PC-9 (cell line): ENCODE results near the gene GAA. TPM values are rescaled to one million over a fixed set of nuclear protein-coding genes. Genes with fewer than 3 reads are reported as not detected.

ENCODE experiments used
- BruUV-seq: library from RNA; stranded (reverse); fragments of 400-500 nt; replicated peaks from 2 replicates; lab custom pipeline; 2021; lab: Mats Ljungman, UMichigan
- CTCF ChIA-PET: fragments of 300-600 bp; sonication (Branson Sonifier 250); formaldehyde crosslinking; loops from one replicate; lab custom pipeline; 2022; ENCODE audit warnings: antibody characterized with exemption; lab: Charles Lee
- POLR2A ChIA-PET: fragments of 300-600 bp; sonication (Branson Sonifier 250); formaldehyde crosslinking; loops from one replicate; lab custom pipeline; 2022; ENCODE audit warnings: antibody characterized with exemption; ENCODE audit not compliant: unreplicated experiment; lab: Charles Lee
- DNase-seq, 2 experiments: peaks; one replicate each; pipeline versions ENCODE4 v3.0.0 to v3.0.0-alpha.2; 2015 to 2022; ENCODE audit warnings: mixed read lengths in 1 of 2
- H2AFZ ChIP-seq: fragments of 200-600 bp; sonication (generic); 2 replicates; pipeline ENCODE4 v1.8.1; 2017; ENCODE audit warnings: antibody characterized with exemption
- H3F3A ChIP-seq: fragments of 200-600 bp; sonication (generic); 2 replicates; pipeline ENCODE4 v1.8.1; 2017; ENCODE audit warnings: antibody characterized with exemption, mild to moderate bottlenecking, low read depth; ENCODE audit not compliant: insufficient read depth
- H3K27ac ChIP-seq: fragments of 200-600 bp; sonication (generic); 2 replicates; pipeline ENCODE4 v1.6.1; 2016; ENCODE audit warnings: mixed run types
- H3K27me3 ChIP-seq: fragments of 200-600 bp; sonication (generic); 2 replicates; pipeline ENCODE4 v1.6.1; 2016; ENCODE audit warnings: low read depth, mixed run types; ENCODE audit not compliant: insufficient read depth
- H3K36me3 ChIP-seq: fragments of 200-600 bp; sonication (generic); 2 replicates; pipeline ENCODE4 v1.6.1; 2016; ENCODE audit warnings: low read depth, mixed run types
- H3K4me1 ChIP-seq: fragments of 200-600 bp; sonication (generic); replicated peaks from 2 replicates; pipeline ENCODE4 v1.6.1; 2016; ENCODE audit warnings: mixed run types; ENCODE audit not compliant: insufficient read depth
- H3K4me2 ChIP-seq: fragments of 200-600 bp; sonication (generic); 2 replicates; pipeline ENCODE4 v1.6.1; 2017; ENCODE audit warnings: mixed run types
- H3K4me3 ChIP-seq: fragments of 200-600 bp; sonication (generic); 2 replicates; pipeline ENCODE4 v1.6.1; 2016; ENCODE audit warnings: mixed run types
- H3K79me2 ChIP-seq: fragments of 200-600 bp; sonication (generic); 2 replicates; pipeline ENCODE4 v1.6.1; 2017; ENCODE audit warnings: low read depth, mixed run types
- H3K9me2 ChIP-seq: fragments of 200-600 bp; sonication (generic); 2 replicates; pipeline ENCODE4 v1.8.1; 2017; ENCODE audit warnings: mild to moderate bottlenecking; ENCODE audit not compliant: insufficient read depth
- H3K9me3 ChIP-seq: fragments of 200-600 bp; sonication (generic); 2 replicates; pipeline ENCODE4 v1.8.1; 2016; ENCODE audit warnings: low read depth; ENCODE audit not compliant: insufficient read depth
- H4K20me1 ChIP-seq: fragments of 200-600 bp; sonication (generic); 2 replicates; pipeline ENCODE4 v1.8.1; 2017; ENCODE audit not compliant: insufficient read depth
- EZH2 ChIP-seq: fragments of 200-600 bp; sonication (generic); IDR thresholded peaks from 2 replicates; pipeline ENCODE4 v1.8.0; 2017; ENCODE audit warnings: antibody characterized with exemption, low read depth
- intact Hi-C: fragments of 100-400 bp; cut with micrococcal nuclease; formaldehyde crosslinking; loops from one replicate; pipeline ENCODE4 v1.10.0; 2022; ENCODE audit not compliant: unreplicated experiment
- total RNA-seq: library from RNA; stranded (reverse); gene quantifications from 2 replicates; pipeline ENCODE4 v1.2.3, GENCODE V29; 2021
- TF ChIP-seq, protein P1 (sequence below): fragments of 200-600 bp; sonication (generic); conservative IDR thresholded peaks from 2 replicates; pipeline ENCODE4 v1.6.1; 2017; ENCODE audit warnings: mixed run types, antibody characterized with exemption, mild to moderate bottlenecking, moderate library complexity

The GAA gene
- total RNA-seq, 1 experiment from 2014 or later = 86.9 TPM

- Histone ChIP-seq H3K36me3 (no peaks in the 10 kb centered on the region), H2AFZ (no peak overlapping the region), H3K4me1 (no peaks in the 10 kb centered on the region), H3K4me2 (no peak overlapping the region), H3K27ac (no peak overlapping the region), H3K79me2 (no peaks in the 10 kb centered on the region), H3K9me3 (no peaks in the 10 kb centered on the region), H3K27me3 (no peaks in the 10 kb centered on the region; the same call in 1 of the 2 replicates), H3F3A (no peaks in the 10 kb centered on the region), H3K4me3 (no peak overlapping the region), H3K9me2 (no peaks in the 10 kb centered on the region), H4K20me1 (no peaks in the 10 kb centered on the region)
- DNase-seq = no peak
- BruUV-seq = no TSS peak
- POLR2A ChIA-PET = interaction anchor here (0.7 kb wide), 1 partner anchor 1055 kb away, joined by 4 read pairs; no protein-coding TSS in a partner anchor
- TF ChIP-seq EZH2 = no peak
- TF ChIP-seq, protein P1, sequence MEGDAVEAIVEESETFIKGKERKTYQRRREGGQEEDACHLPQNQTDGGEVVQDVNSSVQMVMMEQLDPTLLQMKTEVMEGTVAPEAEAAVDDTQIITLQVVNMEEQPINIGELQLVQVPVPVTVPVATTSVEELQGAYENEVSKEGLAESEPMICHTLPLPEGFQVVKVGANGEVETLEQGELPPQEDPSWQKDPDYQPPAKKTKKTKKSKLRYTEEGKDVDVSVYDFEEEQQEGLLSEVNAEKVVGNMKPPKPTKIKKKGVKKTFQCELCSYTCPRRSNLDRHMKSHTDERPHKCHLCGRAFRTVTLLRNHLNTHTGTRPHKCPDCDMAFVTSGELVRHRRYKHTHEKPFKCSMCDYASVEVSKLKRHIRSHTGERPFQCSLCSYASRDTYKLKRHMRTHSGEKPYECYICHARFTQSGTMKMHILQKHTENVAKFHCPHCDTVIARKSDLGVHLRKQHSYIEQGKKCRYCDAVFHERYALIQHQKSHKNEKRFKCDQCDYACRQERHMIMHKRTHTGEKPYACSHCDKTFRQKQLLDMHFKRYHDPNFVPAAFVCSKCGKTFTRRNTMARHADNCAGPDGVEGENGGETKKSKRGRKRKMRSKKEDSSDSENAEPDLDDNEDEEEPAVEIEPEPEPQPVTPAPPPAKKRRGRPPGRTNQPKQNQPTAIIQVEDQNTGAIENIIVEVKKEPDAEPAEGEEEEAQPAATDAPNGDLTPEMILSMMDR = no peak
- intact Hi-C loops = no loop called here
- CTCF ChIA-PET = no interaction called here
These were observed 21.3 kb upstream of the GAA start for GRCh38 chr17:80080081-80080480.

DNA sequence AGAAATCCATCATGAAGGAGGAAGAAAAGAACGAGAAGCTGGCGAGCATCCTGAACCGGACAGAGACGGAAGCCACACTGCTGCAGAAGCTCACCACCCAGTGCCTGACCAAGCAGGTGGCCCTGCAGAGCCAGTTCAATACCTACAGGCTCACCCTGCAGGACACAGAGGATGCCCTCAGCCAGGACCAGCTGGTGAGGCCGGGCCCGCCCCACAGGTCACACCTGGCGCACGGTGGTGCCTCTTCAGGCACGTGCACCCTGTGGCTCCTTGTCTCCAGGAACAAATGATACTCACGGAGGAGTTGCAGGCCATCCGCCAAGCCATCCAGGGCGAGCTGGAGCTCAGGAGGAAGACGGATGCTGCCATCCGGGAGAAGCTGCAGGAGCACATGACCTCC lies 19.8 kb upstream of the GAA start:
- Histone ChIP-seq H3K9me3 (no peaks in the 10 kb centered on the region), H3F3A (no peaks in the 10 kb centered on the region), H3K36me3 (no peaks in the 10 kb centered on the region), H3K27me3 (peaks cover 2% of the 10 kb centered on the region; the same call in 1 of the 2 replicates), H3K9me2 (no peaks in the 10 kb centered on the region), H2AFZ (no peak overlapping the region), H3K4me1 (no peaks in the 10 kb centered on the region), H3K79me2 (no peaks in the 10 kb centered on the region), H4K20me1 (no peaks in the 10 kb centered on the region), H3K4me2 (no peak overlapping the region), H3K4me3 (no peak overlapping the region), H3K27ac (no peak overlapping the region)
- POLR2A ChIA-PET = interaction anchor here (0.5 kb wide), 1 partner anchor 284 kb away, joined by 9 read pairs; no protein-coding TSS in a partner anchor
- intact Hi-C loops = no loop called here
- no peak for TF ChIP-seq EZH2
- TF ChIP-seq, protein P1 = no peak
- CTCF ChIA-PET = interaction anchor here (0.6 kb wide), 1 partner anchor 78 kb away, joined by 3 read pairs; no protein-coding TSS in a partner anchor
- BruUV-seq = no TSS peak
- no peak for DNase-seq

GRCh38 chr17:80082403-80083135 lies 18.8 kb upstream of the GAA start:
- Histone ChIP-seq H3K9me2 (no peaks in the 10 kb centered on the region), H3K4me2 (peak overlapping the region; percentile 23), H3K4me1 (no peaks in the 10 kb centered on the region), H4K20me1 (no peaks in the 10 kb centered on the region), H3F3A (no peaks in the 10 kb centered on the region), H3K4me3 (no peak overlapping the region), H3K27me3 (peaks cover 10% of the 10 kb centered on the region; the same call in 1 of the 2 replicates), H2AFZ (no peak overlapping the region), H3K9me3 (no peaks in the 10 kb centered on the region), H3K27ac (no peak overlapping the region), H3K36me3 (no peaks in the 10 kb centered on the region), H3K79me2 (no peaks in the 10 kb centered on the region)
- BruUV-seq = no TSS peak
- TF ChIP-seq, protein P1 = peak; percentile 78
- TF ChIP-seq EZH2 = no peak
- ChIA-PET POLR2A (no interaction called here), CTCF (interaction anchor here (0.6 kb wide), 1 partner anchor 31 kb away, joined by 5 read pairs; no protein-coding TSS in a partner anchor)
- DNase-seq = peak in 1 of 2 experiments; percentile 65
- intact Hi-C loops = loop anchor here (1.0 to 2.0 kb wide), 2 partner anchors 74 to 170 kb away; no protein-coding TSS in a partner anchor
